Keratinocyte (primary cell): ENCODE measurements around the gene RABL6. TPM values are rescaled to one million over a fixed set of nuclear protein-coding genes. Genes with fewer than 3 reads are reported as not detected.

Experiments used
- DNase-seq: peaks from one replicate; pipeline ENCODE4 v3.0.0-alpha.2; 2011; ENCODE audit warnings: low read depth, missing footprints, low spot score
- FAIRE-seq: peaks from 2 replicates; lab custom pipeline; 2011; peaks lifted over from hg19 to GRCh38; lab: Jason Lieb, UNC
- H2AFZ ChIP-seq: 2 replicates; pipeline ENCODE4 v1.6.0; 2012; ENCODE audit warnings: low read length, control low read depth, inconsistent platforms; ENCODE audit not compliant: control insufficient read depth
- H3K27ac ChIP-seq: 2 replicates; pipeline ENCODE4 v1.5.1; 2011; ENCODE audit warnings: low read length; ENCODE audit not compliant: control insufficient read depth, insufficient read depth
- H3K27me3 ChIP-seq: 3 replicates; pipeline ENCODE4 v1.6.0; 2011; ENCODE audit warnings: low read length; ENCODE audit not compliant: control insufficient read depth, insufficient read depth; ENCODE audit errors: extremely low read depth
- H3K36me3 ChIP-seq, 2 experiments: 2 replicates in 1 of 2; 3 replicates in 1 of 2; pipeline ENCODE4 v1.5.1; 2011; ENCODE audit warnings: low read length in 2 of 2, mild to moderate bottlenecking in 1 of 2; ENCODE audit not compliant: control insufficient read depth in 2 of 2, insufficient read depth in 2 of 2; ENCODE audit errors: extremely low read depth in 1 of 2
- H3K4me1 ChIP-seq: 3 replicates; pipeline ENCODE4 v1.5.1; 2011; ENCODE audit warnings: low read length; ENCODE audit not compliant: control insufficient read depth, insufficient read depth; ENCODE audit errors: extremely low read depth
- H3K4me2 ChIP-seq: 3 replicates; pipeline ENCODE4 v1.6.0; 2011; ENCODE audit warnings: low read depth, low read length; ENCODE audit not compliant: control insufficient read depth, insufficient read depth; ENCODE audit errors: extremely low read depth
- H3K4me3 ChIP-seq, 3 experiments: fragments of 200-600 bp in 1 of 3; sonication (generic) in 1 of 3; 2 replicates in 2 of 3; 3 replicates in 1 of 3; pipeline ENCODE4 v1.5.1; 2011 to 2016; ENCODE audit warnings: low read length in 3 of 3, mild to moderate bottlenecking in 3 of 3, control low read depth in 2 of 3, inconsistent platforms in 1 of 3, low read depth in 1 of 3, mixed read lengths in 1 of 3, mixed run types in 1 of 3, moderate library complexity in 1 of 3; ENCODE audit not compliant: control insufficient read depth in 2 of 3, insufficient read depth in 2 of 3; ENCODE audit errors: extremely low read depth in 1 of 3
- H3K79me2 ChIP-seq: 2 replicates; pipeline ENCODE4 v1.6.0; 2012; ENCODE audit warnings: low read length; ENCODE audit not compliant: control insufficient read depth, insufficient read depth
- H3K9ac ChIP-seq: 3 replicates; pipeline ENCODE4 v1.6.0; 2011; ENCODE audit warnings: low read length; ENCODE audit not compliant: control insufficient read depth, insufficient read depth; ENCODE audit errors: extremely low read depth
- H3K9me1 ChIP-seq: 3 replicates; pipeline ENCODE4 v1.6.0; 2011; ENCODE audit warnings: low read length; ENCODE audit not compliant: control insufficient read depth, insufficient read depth; ENCODE audit errors: extremely low read depth
- H3K9me3 ChIP-seq: 2 replicates; pipeline ENCODE4 v1.5.1; 2012; ENCODE audit warnings: low read depth, low read length; ENCODE audit not compliant: control insufficient read depth
- H4K20me1 ChIP-seq: 3 replicates; pipeline ENCODE4 v1.6.0; 2011; ENCODE audit warnings: low read length; ENCODE audit not compliant: control insufficient read depth, insufficient read depth; ENCODE audit errors: extremely low read depth
- EZH2 ChIP-seq: IDR thresholded peaks from one replicate; pipeline ENCODE4 v1.6.1; 2012; ENCODE audit warnings: inconsistent platforms, mild to moderate bottlenecking, low read length, moderate library complexity
- dilution Hi-C: fragments of 300-500 bp; cut with MboI; formaldehyde crosslinking; loops from one replicate; pipeline ENCODE4 v1.7.0; 2020; ENCODE audit warnings: low sequenced_read_pairs; ENCODE audit not compliant: extremely low pct_ligation_motif_present
- polyA plus RNA-seq, 5 experiments: library from polyadenylated mRNA; depleted of rRNA in 3 of 5; stranded (reverse) in 3 of 5; stranded (forward) in 1 of 5; unstranded in 1 of 5; fragments of >200 nt; gene quantifications; 1 replicate in 1 of 5; 2 replicates in 3 of 5; 3 replicates in 1 of 5; pipeline versions ENCODE4 v1.2.1 to v1.2.3, GENCODE V29; 2011 to 2012; ENCODE audit warnings: missing spikeins in 2 of 5, low read depth in 1 of 5, low replicate concordance in 1 of 5
- TF ChIP-seq, protein P1 (sequence below), 3 experiments: IDR thresholded peaks in 1 of 3; conservative IDR thresholded peaks in 1 of 3; optimal IDR thresholded peaks in 1 of 3; 2 replicates in 2 of 3; 3 replicates in 1 of 3; pipeline versions ENCODE3 to v1.5.1; 2011; ENCODE audit warnings: low read length in 3 of 3, mild to moderate bottlenecking in 3 of 3, moderate library complexity in 2 of 3, control low read depth in 1 of 3, inconsistent platforms in 1 of 3; ENCODE audit not compliant: insufficient read depth in 2 of 3; ENCODE audit errors: extremely low read depth in 1 of 3

Gene RABL6
- polyA plus RNA-seq, 1 donor (not counting 4 experiments of a cell fraction or from before 2014, with no cell fraction given): 46.3 TPM

DNA sequence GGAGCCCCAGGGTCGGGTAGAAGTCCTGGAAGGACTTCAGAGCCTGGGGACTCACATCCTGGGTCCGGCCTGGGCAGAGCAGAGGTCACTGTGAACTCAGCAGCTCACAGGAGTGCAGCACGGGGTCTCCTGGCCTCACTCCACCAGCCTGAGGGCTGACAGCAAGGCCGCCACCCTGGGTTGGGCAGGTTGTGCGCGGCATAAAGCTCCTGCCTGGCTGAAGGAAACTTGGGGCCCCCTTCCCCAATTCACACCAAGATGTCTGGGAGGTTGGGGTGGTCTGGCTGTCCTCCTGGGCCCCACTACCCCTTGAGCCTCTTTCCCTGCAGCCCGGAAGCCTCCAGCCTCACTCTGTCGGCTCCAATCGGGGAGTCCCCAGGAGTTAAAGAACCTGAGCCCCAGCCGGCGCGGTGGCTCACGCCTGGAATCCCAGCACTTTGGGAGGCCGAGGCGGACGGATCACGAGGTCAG is 45.5 kb upstream of the RABL6 start:
- dilution Hi-C loops: no loop called here

DNA sequence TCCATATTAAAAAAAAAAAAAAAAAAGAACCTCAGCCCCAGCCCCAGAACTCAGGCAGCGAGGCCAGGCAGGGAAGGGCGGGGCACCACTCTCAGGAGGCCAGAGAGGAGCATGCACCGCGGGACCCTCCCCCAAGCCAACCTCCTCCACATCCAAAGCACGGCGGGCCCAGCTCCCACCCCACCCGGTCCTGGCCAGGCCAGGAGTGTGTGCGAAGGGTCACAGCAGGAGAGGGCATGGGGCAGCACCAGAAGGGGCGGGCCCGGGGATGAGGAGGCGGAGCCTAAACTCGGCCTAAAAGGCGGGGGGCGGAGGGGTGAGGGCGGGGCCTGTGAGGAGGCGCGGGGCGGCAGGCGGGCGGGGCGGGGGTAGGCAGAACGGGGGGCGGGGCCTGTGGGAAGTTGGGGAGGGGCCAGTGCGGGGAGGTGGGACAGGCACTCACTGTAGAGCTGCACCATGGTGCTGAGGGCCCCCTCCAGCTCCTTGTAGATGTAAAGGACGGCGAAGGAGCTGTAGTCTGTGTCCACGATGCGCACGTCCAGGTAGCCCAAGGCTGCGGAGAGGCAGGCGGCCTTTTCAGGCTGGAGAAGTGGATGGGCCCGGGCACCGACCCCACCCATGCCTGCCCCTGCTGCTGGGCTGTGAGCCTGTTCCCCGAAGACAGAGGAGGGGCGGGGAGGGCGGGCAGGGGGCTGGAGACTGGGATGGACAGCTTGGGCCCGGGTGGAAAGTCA is 44.7 kb upstream of the RABL6 start:
- Histone ChIP-seq H3K9ac (no peak overlapping the region), H3K27ac (no peak overlapping the region), H3K27me3 (peaks cover 23% of the 10 kb centered on the region), H3K4me2 (no peak overlapping the region), H4K20me1 (no peaks in the 10 kb centered on the region), H3K79me2 (no peaks in the 10 kb centered on the region), H3K9me3 (no peaks in the 10 kb centered on the region), H3K4me3 (no peak overlapping the region), H2AFZ (no peak overlapping the region), H3K9me1 (no peaks in the 10 kb centered on the region), H3K36me3 (no peaks in the 10 kb centered on the region), H3K4me1 (no peaks in the 10 kb centered on the region)
- dilution Hi-C loops: no loop called here
- TF ChIP-seq EZH2: no peak
- TF ChIP-seq, protein P1, sequence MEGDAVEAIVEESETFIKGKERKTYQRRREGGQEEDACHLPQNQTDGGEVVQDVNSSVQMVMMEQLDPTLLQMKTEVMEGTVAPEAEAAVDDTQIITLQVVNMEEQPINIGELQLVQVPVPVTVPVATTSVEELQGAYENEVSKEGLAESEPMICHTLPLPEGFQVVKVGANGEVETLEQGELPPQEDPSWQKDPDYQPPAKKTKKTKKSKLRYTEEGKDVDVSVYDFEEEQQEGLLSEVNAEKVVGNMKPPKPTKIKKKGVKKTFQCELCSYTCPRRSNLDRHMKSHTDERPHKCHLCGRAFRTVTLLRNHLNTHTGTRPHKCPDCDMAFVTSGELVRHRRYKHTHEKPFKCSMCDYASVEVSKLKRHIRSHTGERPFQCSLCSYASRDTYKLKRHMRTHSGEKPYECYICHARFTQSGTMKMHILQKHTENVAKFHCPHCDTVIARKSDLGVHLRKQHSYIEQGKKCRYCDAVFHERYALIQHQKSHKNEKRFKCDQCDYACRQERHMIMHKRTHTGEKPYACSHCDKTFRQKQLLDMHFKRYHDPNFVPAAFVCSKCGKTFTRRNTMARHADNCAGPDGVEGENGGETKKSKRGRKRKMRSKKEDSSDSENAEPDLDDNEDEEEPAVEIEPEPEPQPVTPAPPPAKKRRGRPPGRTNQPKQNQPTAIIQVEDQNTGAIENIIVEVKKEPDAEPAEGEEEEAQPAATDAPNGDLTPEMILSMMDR (optimal IDR thresholded peaks at IDR 0.05 in 1 of 3, IDR thresholded peaks at IDR 0.05 in 1 of 3, conservative IDR thresholded peaks at IDR 0.05 in 1 of 3; ENCODE audit: extremely low read depth in 1 of 3, insufficient read depth in 2 of 3, low read length in 3 of 3): no peak
- DNase-seq: no peak
- FAIRE-seq: no peak

More for the DNA sequence above, 45.5 kb upstream of the RABL6 start:
- no peak overlapping the region for H3K4me3 ChIP-seq
- H3K36me3 ChIP-seq: no peaks in the 10 kb centered on the region
- H4K20me1 ChIP-seq: no peaks in the 10 kb centered on the region
- no peak overlapping the region for H2AFZ ChIP-seq
- no peaks in the 10 kb centered on the region for H3K79me2 ChIP-seq
- no peak overlapping the region for H3K9ac ChIP-seq
- H3K9me3 ChIP-seq: no peaks in the 10 kb centered on the region
- H3K4me1 ChIP-seq: no peaks in the 10 kb centered on the region
- FAIRE-seq (no peak), DNase-seq (no peak)
- no peak overlapping the region for H3K27ac ChIP-seq
- peaks cover 18% of the 10 kb centered on the region for H3K27me3 ChIP-seq
- no peak for TF ChIP-seq EZH2
- TF ChIP-seq, protein P1 (optimal IDR thresholded peaks at IDR 0.05 in 1 of 3, IDR thresholded peaks at IDR 0.05 in 1 of 3, conservative IDR thresholded peaks at IDR 0.05 in 1 of 3; ENCODE audit: extremely low read depth in 1 of 3, insufficient read depth in 2 of 3, low read length in 3 of 3): no peak
- H3K9me1 ChIP-seq: no peaks in the 10 kb centered on the region
- H3K4me2 ChIP-seq: no peak overlapping the region
